Panc1 (cell line): ENCODE measurements around the gene ERF. TPM values are rescaled to one million over a fixed set of nuclear protein-coding genes. Genes with fewer than 3 reads are reported as not detected.

Source experiments
- ATAC-seq: fragments of 200-7000 bp; cut with Tn5 transposase; 2 replicates; pipeline ENCODE4 v1.9.1; 2020; ENCODE audit warnings: mild to moderate bottlenecking, moderate library complexity
- BruUV-seq: library from RNA; stranded (reverse); fragments of 400-500 nt; replicated peaks from 2 replicates; lab custom pipeline; 2021; lab: Mats Ljungman, UMichigan
- CTCF ChIA-PET: fragments of 300-600 bp; sonication (Branson Sonifier 250); formaldehyde crosslinking; loops from one replicate; lab custom pipeline; 2022; ENCODE audit warnings: antibody characterized with exemption; lab: Charles Lee
- POLR2A ChIA-PET: fragments of 300-600 bp; sonication (Branson Sonifier 250); formaldehyde crosslinking; loops from one replicate; lab custom pipeline; 2022; ENCODE audit warnings: antibody characterized with exemption; lab: Charles Lee
- DNase-seq: peaks from one replicate; pipeline ENCODE4 v3.0.0-alpha.2; 2010; ENCODE audit warnings: low read depth, low spot score
- H3K27ac ChIP-seq: 2 replicates; pipeline ENCODE4 v1.5.1; 2011; ENCODE audit warnings: mild to moderate bottlenecking, low read length, inconsistent platforms
- H3K27me3 ChIP-seq: fragments of 200-500 bp; sonication (Bioruptor generic); 2 replicates; pipeline ENCODE4 v1.6.0; 2014; ENCODE audit warnings: low read length, inconsistent platforms; ENCODE audit not compliant: control insufficient read depth, insufficient read depth
- H3K36me3 ChIP-seq: fragments of 200-500 bp; sonication (Bioruptor generic); 2 replicates; pipeline ENCODE4 v1.5.1; 2014; ENCODE audit warnings: inconsistent platforms, mild to moderate bottlenecking, low read length, moderate library complexity; ENCODE audit not compliant: control insufficient read depth, insufficient read depth
- H3K4me1 ChIP-seq: 2 replicates; pipeline ENCODE4 v1.5.1; 2011; ENCODE audit warnings: inconsistent platforms, mild to moderate bottlenecking, low read length, moderate library complexity; ENCODE audit not compliant: control insufficient read depth, insufficient read depth
- H3K4me3 ChIP-seq, 2 experiments: 2 replicates each; pipeline ENCODE4 v1.5.1; 2011 to 2012; ENCODE audit warnings: low read depth in 2 of 2, low read length in 2 of 2, mild to moderate bottlenecking in 2 of 2, inconsistent platforms in 1 of 2, moderate library complexity in 1 of 2
- H3K9me3 ChIP-seq: fragments of 200-500 bp; sonication (Bioruptor generic); 2 replicates; pipeline ENCODE4 v1.5.1; 2014; ENCODE audit warnings: low read depth, mild to moderate bottlenecking, inconsistent platforms, low read length, moderate library complexity; ENCODE audit not compliant: control insufficient read depth, insufficient read depth
- CTCF ChIP-seq: fragments of 450-650 bp; IDR thresholded peaks from 2 replicates; pipeline ENCODE4 v1.5.1; 2017; ENCODE audit warnings: mild to moderate bottlenecking
- POLR2AphosphoS5 ChIP-seq: IDR thresholded peaks from 2 replicates; pipeline ENCODE4 v1.6.1; 2012; ENCODE audit warnings: mild to moderate bottlenecking, low read depth, low read length, moderate library complexity
- REST ChIP-seq, 2 experiments: IDR thresholded peaks; 2 replicates each; pipeline ENCODE4 v1.6.1; 2011 to 2012; ENCODE audit warnings: low read depth in 2 of 2, control low read depth in 1 of 2, low read length in 1 of 2, mild to moderate bottlenecking in 1 of 2, moderate library complexity in 1 of 2; ENCODE audit not compliant: insufficient read depth in 1 of 2
- SIN3A ChIP-seq: IDR thresholded peaks from 2 replicates; pipeline ENCODE4 v1.6.1; 2012; ENCODE audit warnings: low read depth, mild to moderate bottlenecking, low read length, moderate library complexity, borderline replicate concordance; ENCODE audit not compliant: insufficient read depth
- TCF7L2 ChIP-seq: IDR thresholded peaks from 2 replicates; pipeline ENCODE4 v1.6.1; 2011; ENCODE audit warnings: mild to moderate bottlenecking, low read depth, low read length, inconsistent platforms
- in situ Hi-C: cut with HindIII; loops from 2 replicates; pipeline ENCODE4 v1.10.0; 2016; ENCODE audit warnings: low sequenced_read_pairs, low pct_unique_long_range_greater_than_20kb
- intact Hi-C: fragments of 100-400 bp; cut with micrococcal nuclease; formaldehyde crosslinking; loops from one replicate; pipeline ENCODE4 v1.10.0; 2022; ENCODE audit not compliant: unreplicated experiment
- total RNA-seq: library from RNA; stranded (reverse); gene quantifications from one replicate; pipeline ENCODE4 v1.2.1, GENCODE V29; 2021; ENCODE audit not compliant: unreplicated experiment

ERF gene
- total RNA-seq, 1 experiment from 2014 or later: 85.7 TPM

- no peak for TF ChIP-seq POLR2AphosphoS5
- TF ChIP-seq TCF7L2: no peak
- no peak for TF ChIP-seq SIN3A
- TF ChIP-seq CTCF: no peak
- no peak for TF ChIP-seq REST (IDR thresholded peaks at IDR 0.05; ENCODE audit: insufficient read depth in 1 of 2, low read depth in 2 of 2, low read length in 1 of 2)
- intact Hi-C loops (no loop called here), in situ Hi-C loops (no loop called here)
- POLR2A ChIA-PET: no interaction called here
- no peaks in the 10 kb centered on the region for H3K9me3 ChIP-seq
- no peak for DNase-seq
- no peaks in the 10 kb centered on the region; the same call in 1 of the 2 replicates for H3K36me3 ChIP-seq
- no peak overlapping the region for H3K4me3 ChIP-seq
- BruUV-seq: no TSS peak
- H3K27me3 ChIP-seq: no peaks in the 10 kb centered on the region
- CTCF ChIA-PET: no interaction called here
- H3K4me1 ChIP-seq: no peaks in the 10 kb centered on the region
- no peak for ATAC-seq
- H3K27ac ChIP-seq: no peak overlapping the region
Observed at GRCh38 chr19:42198676-42199439, 56.1 kb downstream of the ERF start.

Other genes starting within 250 kb of the ERF start
- 0.62 TPM for gene GRIK5, start 184.9 kb downstream of the ERF start, total RNA-seq
- gene ZNF574, start 179.0 kb downstream of the ERF start, total RNA-seq: 15.7 TPM
- 0.10 TPM for gene POU2F2, start 122.7 kb downstream of the ERF start, total RNA-seq
- 13.2 TPM for gene DEDD2, start 37.5 kb downstream of the ERF start, total RNA-seq
- gene ZNF526, start 34.8 kb downstream of the ERF start, total RNA-seq: 10.5 TPM
- gene GSK3A, start 12.5 kb downstream of the ERF start, total RNA-seq: 46.0 TPM
- 67.4 TPM for gene CIC, start 14.1 kb upstream of the ERF start, total RNA-seq
- 2.1 TPM for gene PRR19, start 47.0 kb upstream of the ERF start, total RNA-seq
- 92.2 TPM for gene PAFAH1B3, start 47.5 kb upstream of the ERF start, total RNA-seq
- 3.0 TPM for gene TMEM145, start 58.2 kb upstream of the ERF start, total RNA-seq
- 14.2 TPM for gene MEGF8, start 70.5 kb upstream of the ERF start, total RNA-seq
- gene CNFN, start 135.2 kb upstream of the ERF start, total RNA-seq: 4.6 TPM
- gene LIPE, start 172.3 kb upstream of the ERF start, total RNA-seq: 3.4 TPM
- gene CXCL17, start 187.8 kb upstream of the ERF start, total RNA-seq: not detected